HEK293T (cell line): ENCODE results near the gene TEDDM1.

Experiments used
- CTCF ChIA-PET: fragments of 350-600 bp; formaldehyde crosslinking; extraction: SDS; loops from one replicate; lab custom pipeline; 2021; ENCODE audit warnings: antibody characterized with exemption, inconsistent platforms; lab: Yijun Ruan, JAX
- POLR2A ChIA-PET: fragments of 350-600 bp; formaldehyde crosslinking; extraction: SDS; loops from one replicate; lab custom pipeline; 2020; ENCODE audit warnings: antibody characterized with exemption, inconsistent platforms; lab: Yijun Ruan, JAX
- DNase-seq: peaks from one replicate; pipeline ENCODE4 v3.0.0; 2012; ENCODE audit warnings: mixed read lengths; ENCODE audit errors: extremely low spot score
- ARNT ChIP-seq: fragments of 450-650 bp; IDR thresholded peaks from 2 replicates; pipeline ENCODE4 v1.6.1; 2017; ENCODE audit warnings: mild to moderate bottlenecking
- BHLHE40 ChIP-seq: fragments of 450-650 bp; IDR thresholded peaks from 2 replicates; pipeline ENCODE4 v1.6.1; 2016; ENCODE audit warnings: mild to moderate bottlenecking, moderate library complexity, borderline replicate concordance
- CTBP1 ChIP-seq: fragments of 450-650 bp; IDR thresholded peaks from 2 replicates; pipeline ENCODE4 v1.6.1; 2016; ENCODE audit warnings: borderline replicate concordance
- ELF4 ChIP-seq: fragments of 450-650 bp; IDR thresholded peaks from 2 replicates; pipeline ENCODE4 v1.6.1; 2017; ENCODE audit warnings: antibody characterized with exemption
- FOXA1 ChIP-seq: fragments of 450-650 bp; IDR thresholded peaks from 2 replicates; pipeline ENCODE4 v1.6.1; 2016; ENCODE audit warnings: mild to moderate bottlenecking
- FOXK2 ChIP-seq: fragments of 450-650 bp; IDR thresholded peaks from 2 replicates; pipeline ENCODE4 v1.6.1; 2016; ENCODE audit warnings: mild to moderate bottlenecking
- FOXM1 ChIP-seq: fragments of 450-650 bp; IDR thresholded peaks from 2 replicates; pipeline ENCODE4 v1.6.1; 2017; ENCODE audit warnings: mild to moderate bottlenecking, borderline replicate concordance
- HDGF ChIP-seq: fragments of 450-650 bp; IDR thresholded peaks from 2 replicates; pipeline ENCODE4 v1.6.1; 2017; ENCODE audit warnings: antibody characterized with exemption, borderline replicate concordance
- L3MBTL2 ChIP-seq: fragments of 450-650 bp; conservative IDR thresholded peaks from 2 replicates; pipeline ENCODE4 v1.6.1; 2016; ENCODE audit warnings: mild to moderate bottlenecking
- LEF1 ChIP-seq: fragments of 450-650 bp; IDR thresholded peaks from 2 replicates; pipeline ENCODE4 v1.6.1; 2017; ENCODE audit warnings: mild to moderate bottlenecking, borderline replicate concordance
- NFRKB ChIP-seq: fragments of 450-650 bp; IDR thresholded peaks from 2 replicates; pipeline ENCODE4 v1.6.1; 2016; ENCODE audit warnings: mild to moderate bottlenecking, moderate library complexity
- SP1 ChIP-seq: fragments of 450-650 bp; IDR thresholded peaks from 2 replicates; pipeline ENCODE4 v1.6.1; 2017
- SUZ12 ChIP-seq: fragments of 450-650 bp; IDR thresholded peaks from 2 replicates; pipeline ENCODE4 v1.6.1; 2016; ENCODE audit warnings: mild to moderate bottlenecking
- TARDBP ChIP-seq: fragments of 450-650 bp; IDR thresholded peaks from 2 replicates; pipeline ENCODE4 v1.6.1; 2016
- ZNF384 ChIP-seq: fragments of 450-650 bp; IDR thresholded peaks from 2 replicates; pipeline ENCODE4 v1.6.1; 2016
- TF ChIP-seq, protein P1 (sequence below): fragments of 450-650 bp; IDR thresholded peaks from 2 replicates; pipeline ENCODE4 v1.6.1; 2016

The TEDDM1 gene

DNA sequence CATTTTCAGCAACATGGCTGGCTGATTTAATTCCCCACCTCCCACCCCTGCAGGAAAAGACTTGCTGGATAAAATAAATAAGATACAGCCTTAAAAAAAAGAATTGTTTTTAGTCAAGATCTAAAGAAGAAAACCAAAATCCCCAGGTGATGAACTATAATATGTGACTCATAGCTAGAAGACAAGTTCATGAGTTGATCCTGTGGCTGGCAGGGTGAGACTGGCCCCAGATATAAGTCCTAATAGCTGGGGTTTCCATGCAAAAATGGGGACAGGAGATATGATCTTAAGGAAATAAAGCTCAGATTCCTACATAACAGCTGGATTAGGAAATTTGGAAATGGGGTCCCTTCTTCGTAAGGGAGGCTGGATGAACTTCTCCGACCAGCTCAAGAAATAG lies 27.6 kb upstream of the TEDDM1 start:
- no peak for DNase-seq
- ChIA-PET POLR2A (no interaction called here), CTCF (no interaction called here)
- TF ChIP-seq LEF1, result no peak

DNA sequence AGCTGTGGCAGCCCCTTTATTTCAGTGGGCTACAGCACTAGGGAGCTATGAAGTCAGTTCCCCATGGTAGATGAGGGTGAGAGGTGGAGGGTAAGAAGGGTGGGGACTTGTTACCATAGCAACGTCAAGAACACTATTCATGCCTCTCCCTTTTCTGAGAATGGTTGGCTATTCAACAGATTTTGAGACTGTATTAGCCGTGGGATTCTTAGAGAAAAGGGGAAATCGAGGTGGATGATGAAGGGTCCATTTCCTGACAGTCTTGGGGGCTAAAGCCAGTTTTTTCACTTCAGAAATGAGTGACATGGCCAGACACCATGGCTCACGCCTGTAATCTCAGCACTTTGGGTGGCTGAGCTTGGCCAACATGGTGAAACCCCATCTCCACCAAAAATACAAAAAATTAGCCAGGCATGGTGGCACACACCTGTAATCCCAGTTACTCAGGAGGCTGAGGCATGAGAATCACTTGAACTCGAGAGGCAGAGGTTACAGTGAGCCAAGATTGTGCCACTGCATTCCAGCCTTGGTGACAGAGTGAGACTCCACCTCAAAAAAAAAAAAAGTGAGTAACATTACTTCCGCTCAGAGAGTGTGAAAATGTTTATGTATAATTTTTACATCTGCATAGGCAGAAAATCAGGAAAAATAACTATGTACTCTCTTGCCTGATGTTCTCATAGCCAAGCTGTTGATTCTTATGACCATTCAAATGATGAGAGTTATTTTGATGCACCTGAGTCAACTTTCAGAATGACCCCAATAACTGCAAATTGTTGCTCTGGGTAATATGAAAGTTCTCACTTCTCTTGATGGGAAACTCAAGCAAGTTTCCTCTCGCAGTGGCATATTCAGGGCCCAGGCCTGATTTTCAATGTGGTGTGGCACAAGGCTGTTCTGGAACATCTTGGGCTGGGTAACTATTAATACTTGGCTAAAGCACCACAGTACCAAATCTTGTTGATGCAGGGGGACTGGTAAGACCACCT lies 26.3 kb upstream of the TEDDM1 start:
- CTCF ChIA-PET, result interaction anchor here (0.6 kb wide), 1 partner anchor 14 kb away, joined by 3 read pairs; no protein-coding TSS in a partner anchor
- no peak for DNase-seq
- POLR2A ChIA-PET, result no interaction called here
- TF ChIP-seq NFRKB (no peak), ARNT (no peak), ELF4 (no peak)

DNA sequence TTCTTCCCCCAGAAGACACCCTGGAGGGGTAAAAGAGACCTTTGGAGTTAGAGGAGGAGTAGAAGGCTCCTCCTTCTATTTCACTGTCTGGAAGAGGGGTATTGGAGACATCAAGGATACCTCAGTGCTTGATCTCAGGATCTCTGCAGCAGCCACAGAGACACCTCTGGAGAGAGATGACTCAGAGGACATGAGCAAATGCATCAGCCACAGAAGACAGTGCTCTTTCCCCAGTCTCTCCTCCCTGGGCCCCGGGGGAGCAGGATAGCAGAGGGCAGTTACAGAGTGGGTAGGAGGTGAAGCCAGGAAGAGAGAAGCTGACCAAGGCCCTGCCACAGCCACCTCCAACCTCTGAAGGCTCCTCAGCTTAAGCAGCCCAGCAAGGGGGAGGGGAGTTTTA lies 15.3 kb upstream of the TEDDM1 start:
- no peak for DNase-seq
- no peak for TF ChIP-seq ZNF384
- TF ChIP-seq, protein P1, sequence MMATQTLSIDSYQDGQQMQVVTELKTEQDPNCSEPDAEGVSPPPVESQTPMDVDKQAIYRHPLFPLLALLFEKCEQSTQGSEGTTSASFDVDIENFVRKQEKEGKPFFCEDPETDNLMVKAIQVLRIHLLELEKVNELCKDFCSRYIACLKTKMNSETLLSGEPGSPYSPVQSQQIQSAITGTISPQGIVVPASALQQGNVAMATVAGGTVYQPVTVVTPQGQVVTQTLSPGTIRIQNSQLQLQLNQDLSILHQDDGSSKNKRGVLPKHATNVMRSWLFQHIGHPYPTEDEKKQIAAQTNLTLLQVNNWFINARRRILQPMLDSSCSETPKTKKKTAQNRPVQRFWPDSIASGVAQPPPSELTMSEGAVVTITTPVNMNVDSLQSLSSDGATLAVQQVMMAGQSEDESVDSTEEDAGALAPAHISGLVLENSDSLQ, result no peak
- TF ChIP-seq TARDBP, result no peak
- TF ChIP-seq SUZ12, result no peak
- TF ChIP-seq ELF4, result no peak
- no peak for TF ChIP-seq FOXK2
- TF ChIP-seq FOXM1, result no peak
- TF ChIP-seq HDGF, result no peak
- no peak for TF ChIP-seq CTBP1
- no peak for TF ChIP-seq LEF1
- no peak for TF ChIP-seq SP1
- no peak for TF ChIP-seq FOXA1
- TF ChIP-seq NFRKB, result no peak
- no peak for TF ChIP-seq L3MBTL2
- ChIA-PET CTCF (no interaction called here), POLR2A (no interaction called here)

DNA sequence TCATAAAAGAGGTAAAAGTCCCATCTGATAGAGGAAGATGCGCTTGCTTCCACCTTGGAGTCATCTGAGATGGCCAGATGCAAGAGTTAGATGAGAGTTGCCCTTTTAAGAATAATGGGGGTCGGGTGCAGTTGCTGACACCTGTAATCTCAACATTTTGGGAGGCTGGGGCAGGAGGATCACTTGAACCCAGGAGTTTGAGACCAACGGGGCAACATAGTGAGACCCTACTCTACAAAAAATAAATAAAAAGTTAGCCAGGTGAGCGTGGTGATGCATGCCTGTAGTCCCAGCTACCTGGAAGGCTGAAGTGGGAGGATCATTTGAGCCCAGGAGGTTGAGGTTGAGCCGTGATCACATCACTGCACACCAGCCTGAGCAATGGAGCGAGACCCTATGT lies 13.5 kb upstream of the TEDDM1 start:
- no peak for DNase-seq
- TF ChIP-seq SUZ12 (no peak), ARNT (no peak), BHLHE40 (no peak), FOXK2 (no peak), TARDBP (no peak), LEF1 (no peak), ELF4 (no peak), ZNF384 (no peak), FOXM1 (no peak), NFRKB (no peak), CTBP1 (no peak), HDGF (no peak), L3MBTL2 (no peak), FOXA1 (no peak), SP1 (no peak)
- TF ChIP-seq, protein P1, result no peak
- ChIA-PET CTCF (no interaction called here), POLR2A (no interaction called here)

DNA sequence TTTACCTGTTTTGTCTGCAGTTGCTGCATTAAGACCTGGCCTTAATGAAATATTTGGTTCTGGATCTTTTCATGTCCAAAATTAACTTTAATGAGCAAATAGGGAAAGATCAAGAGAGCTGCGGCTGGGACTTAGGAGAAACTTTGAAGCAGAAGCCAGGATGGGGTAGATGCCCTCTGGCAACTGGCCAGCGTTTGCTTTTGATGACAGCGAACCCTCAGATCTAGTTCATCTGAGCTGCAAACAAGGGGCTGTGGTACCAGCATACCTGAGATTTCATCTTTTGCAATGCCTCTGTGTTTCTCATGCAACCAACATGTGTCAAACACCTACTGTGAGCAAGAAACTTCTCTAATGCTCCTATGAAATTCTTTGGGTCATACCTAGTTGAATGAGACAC lies 13.0 kb upstream of the TEDDM1 start:
- DNase-seq, result no peak
- ChIA-PET CTCF (no interaction called here), POLR2A (no interaction called here)
- TF ChIP-seq LEF1 (no peak), FOXM1 (no peak), CTBP1 (no peak), HDGF (no peak)
- TF ChIP-seq, protein P1, result no peak

DNA sequence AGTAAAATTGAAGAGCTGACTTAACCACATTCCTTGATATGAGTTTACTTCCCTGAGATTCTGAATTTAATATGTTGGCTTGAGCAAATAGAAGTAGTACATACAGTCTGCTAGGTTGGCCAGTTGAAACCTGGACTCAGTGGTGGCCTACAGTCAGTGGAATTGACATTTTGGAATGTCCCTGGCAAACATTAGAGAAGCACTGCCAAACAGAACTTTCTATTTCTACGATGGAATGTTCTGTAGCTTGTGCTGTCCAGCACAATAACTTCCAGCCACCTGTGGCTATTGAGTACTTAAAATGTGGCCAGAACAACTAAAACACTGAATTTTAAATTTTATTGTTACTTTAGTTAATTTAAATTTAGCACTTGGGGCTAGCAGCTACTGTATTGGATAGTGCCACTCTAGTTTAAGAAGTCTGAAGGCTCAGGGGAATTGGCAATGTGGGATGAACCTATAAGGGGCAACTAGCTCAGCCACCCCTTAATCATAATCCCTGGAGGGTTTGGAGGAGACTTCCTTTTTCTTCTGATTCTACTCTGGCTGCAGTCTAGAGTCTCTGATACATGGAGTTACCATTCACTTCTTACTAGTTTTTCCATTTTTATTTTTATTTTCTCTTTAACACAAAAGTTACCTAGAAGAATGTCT lies 10.3 kb upstream of the TEDDM1 start:
- ChIA-PET CTCF (no interaction called here), POLR2A (no interaction called here)

DNA sequence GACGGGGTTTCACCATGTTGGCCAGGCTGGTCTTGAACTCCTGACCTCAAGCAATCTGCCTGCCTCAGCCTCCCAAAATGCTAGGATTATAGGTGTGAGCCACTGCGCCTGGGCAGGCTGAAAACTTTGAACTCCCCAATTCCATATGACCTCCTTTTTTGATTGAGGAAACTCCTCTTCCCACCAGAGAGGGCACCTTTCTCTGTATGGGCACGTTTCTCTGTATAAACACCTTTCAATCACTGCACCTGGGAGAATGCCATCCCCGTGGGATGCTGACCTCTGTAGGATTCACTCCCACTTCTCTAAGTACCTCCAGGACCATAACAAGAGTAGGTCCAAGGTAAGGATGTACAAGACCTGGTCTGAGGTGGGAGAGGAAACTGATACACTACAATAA lies 9.7 kb upstream of the TEDDM1 start:
- no peak for DNase-seq
- ChIA-PET CTCF (no interaction called here), POLR2A (no interaction called here)
- no peak for TF ChIP-seq FOXA1
- no peak for TF ChIP-seq ARNT

More for the DNA sequence above, 10.3 kb upstream of the TEDDM1 start:
- no peak for TF ChIP-seq FOXA1
- no peak for TF ChIP-seq FOXK2
- no peak for TF ChIP-seq NFRKB
- no peak for TF ChIP-seq L3MBTL2
- TF ChIP-seq SP1, result no peak
- DNase-seq, result no peak
